Fibroblast of the conjunctiva (primary cell): ENCODE measurements around the gene ADAM20.
A peak's percentile ranks its signal among the peaks of the same experiment; 100 is the strongest.
"Not testable (repeated sequence)": the region's sequence is repeated elsewhere in the genome, so short reads cannot be mapped to it uniquely, and the experiment has no call there.

Source experiments
- DNase-seq: peaks from one replicate; pipeline ENCODE4 v3.0.0-alpha.2; 2010; ENCODE audit warnings: low read depth

Gene ADAM20

GRCh38 chr14:70534904-70535303 is at the start of gene ADAM20:
Gene ADAM20, minus strand, starts transcription at chr14:70535004. Its CDS starts 10,247 bp downstream, at chr14:70524757.
- no peak for DNase-seq

DNA sequence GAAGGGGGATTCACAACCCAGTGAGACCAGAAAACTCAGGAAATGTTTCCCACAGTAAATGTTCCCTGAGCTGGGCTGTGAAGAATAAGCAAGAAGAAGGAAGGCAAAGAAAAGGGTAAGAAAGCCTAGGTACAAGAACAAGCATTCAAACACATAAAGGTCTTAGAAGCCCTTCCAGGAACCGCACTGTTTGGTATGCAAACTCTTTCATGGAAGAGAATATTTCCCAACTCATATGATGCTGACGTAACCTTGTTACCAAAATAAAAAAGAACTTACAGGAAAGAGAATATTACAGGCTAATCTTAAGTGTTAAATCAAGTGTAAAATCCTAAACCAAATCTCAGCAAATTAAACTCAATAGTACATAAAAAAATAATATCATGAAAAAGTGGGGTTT is 42.1 kb upstream of the ADAM20 start:
- DNase-seq = no peak

DNA sequence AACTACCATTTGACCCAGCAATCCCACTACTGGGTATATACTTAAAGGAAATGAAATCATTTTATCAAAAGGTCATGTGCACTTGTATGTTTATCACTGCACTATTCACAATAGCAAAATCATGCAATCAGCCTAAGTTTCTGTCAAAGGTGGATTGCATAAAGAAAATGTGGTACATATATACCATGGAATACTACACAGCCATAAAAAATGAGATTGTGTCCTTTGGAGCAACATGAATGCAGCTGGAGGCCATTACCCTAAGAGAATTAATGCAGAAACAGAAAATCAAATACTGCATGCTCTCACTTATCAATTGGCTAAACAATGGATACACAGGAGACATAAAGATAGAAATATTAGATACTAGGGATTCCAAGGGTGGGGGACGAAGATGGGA is 38.2 kb upstream of the ADAM20 start:
- no peak for DNase-seq

DNA sequence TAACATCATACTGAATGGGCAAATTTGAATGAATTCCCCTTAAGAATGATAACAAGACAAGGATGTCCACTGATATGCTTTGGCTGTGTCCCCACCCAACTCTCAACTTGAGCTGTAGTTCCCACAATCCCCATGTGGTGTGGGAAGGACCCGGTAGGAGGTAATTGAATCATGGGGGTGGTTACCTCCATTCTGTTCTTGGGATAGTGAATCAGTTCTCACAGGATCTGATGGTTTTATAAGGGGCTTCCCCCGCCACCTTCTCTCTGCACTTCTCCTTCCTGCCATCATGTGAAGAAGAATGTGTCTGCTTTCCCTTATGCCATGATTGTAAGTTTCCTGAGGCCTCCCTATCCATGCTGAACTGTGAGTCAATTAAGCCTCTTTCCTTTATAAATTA is 36.3 kb upstream of the ADAM20 start:
- no peak for DNase-seq

GRCh38 chr14:70567791-70568190 is 33.0 kb upstream of the ADAM20 start:
- DNase-seq = peak; percentile 8

DNA sequence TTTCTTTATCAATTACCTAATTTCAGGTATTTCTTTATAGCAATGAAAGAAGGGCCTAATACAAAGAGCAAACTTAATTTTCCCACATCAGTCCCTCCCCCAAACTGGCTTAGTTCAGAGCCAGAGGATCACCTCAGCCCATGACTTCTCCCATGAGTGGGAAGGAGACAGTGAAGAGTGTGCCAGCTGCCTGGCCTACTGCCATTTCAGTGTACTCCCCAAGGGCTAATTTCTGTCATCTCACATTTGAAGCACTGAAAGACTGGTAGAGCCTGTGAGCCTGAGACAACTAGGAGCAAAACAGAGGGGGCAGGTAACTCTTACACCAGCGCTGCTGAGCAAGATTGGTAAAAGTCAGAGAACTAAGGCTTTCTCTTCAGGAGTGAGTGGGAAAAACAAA is 29.1 kb upstream of the ADAM20 start:
- no peak for DNase-seq

- DNase-seq = no peak
These were observed 28.6 kb upstream of the ADAM20 start for GRCh38 chr14:70563417-70563816.

GRCh38 chr14:70558356-70558755 is 23.6 kb upstream of the ADAM20 start:
- DNase-seq = no peak

- no peak for DNase-seq
These were observed 21.1 kb upstream of the ADAM20 start for GRCh38 chr14:70555890-70556289.

GRCh38 chr14:70538087-70538486 is 3.3 kb upstream of the ADAM20 start:
- no peak for DNase-seq

DNA sequence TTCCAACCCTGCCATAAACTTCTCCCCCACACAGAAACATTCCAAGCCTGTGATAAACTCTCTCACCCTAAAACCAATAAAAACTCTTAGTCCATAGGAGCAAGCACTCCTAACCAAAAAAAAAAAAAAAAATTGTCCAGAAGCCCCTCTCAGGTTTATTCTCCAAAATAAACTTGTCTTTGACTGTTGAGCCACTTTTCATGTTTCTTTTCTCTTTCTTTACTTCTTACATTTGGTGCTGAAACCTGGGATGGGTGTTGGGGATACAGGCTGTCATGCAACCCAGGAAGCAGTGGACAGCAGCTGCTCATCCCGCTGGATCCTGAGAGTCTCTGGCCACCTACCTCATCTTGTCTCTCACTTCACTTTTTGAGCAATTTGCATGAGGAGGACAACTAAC is 2.0 kb upstream of the ADAM20 start:
- DNase-seq = no peak

DNA sequence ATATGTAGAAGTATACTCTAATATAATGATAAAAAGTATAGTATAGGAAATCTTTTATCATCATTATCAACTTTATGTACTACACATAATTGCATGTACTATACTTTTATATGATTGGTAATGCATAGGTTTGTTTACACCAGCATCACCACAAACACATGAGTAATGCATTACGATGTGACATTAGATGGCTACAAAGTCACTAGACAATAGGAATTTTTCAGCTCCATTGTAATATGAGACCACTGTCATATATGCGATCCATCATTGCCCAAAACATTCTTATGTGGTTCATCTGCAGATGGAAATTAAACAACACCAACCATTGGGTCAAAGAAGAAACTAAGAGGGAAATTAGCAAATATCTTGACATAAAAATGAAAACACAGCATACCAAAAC is 4.4 kb downstream of the ADAM20 start:
- no peak for DNase-seq

DNA sequence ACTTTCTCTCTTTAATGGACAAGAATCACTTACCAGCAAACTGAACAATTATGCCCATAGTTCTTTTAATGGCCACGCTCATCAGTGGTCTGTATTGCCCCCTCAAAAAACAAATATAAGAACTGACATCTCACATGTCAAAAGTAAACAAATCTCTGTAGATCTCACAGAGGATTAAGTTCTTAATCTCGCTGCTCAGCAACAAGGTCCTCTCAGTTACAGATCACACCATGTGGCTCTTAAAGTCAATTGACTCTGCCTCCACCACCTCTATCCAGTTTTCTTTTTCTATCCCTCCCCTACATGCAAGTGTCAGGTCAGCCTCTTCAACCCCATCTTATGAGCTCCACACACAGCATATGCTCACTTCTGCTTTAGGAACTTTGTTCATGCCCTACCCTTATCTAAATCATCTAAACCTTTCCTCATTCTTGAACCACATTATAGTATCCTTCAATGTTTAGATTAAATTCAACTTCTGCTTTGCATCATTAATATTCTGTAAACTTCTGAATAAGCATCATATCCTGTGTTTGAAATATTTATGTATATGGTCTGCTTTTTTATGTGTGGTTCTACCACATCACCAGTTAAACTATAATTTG is 7.2 kb downstream of the ADAM20 start:
- no peak for DNase-seq

DNA sequence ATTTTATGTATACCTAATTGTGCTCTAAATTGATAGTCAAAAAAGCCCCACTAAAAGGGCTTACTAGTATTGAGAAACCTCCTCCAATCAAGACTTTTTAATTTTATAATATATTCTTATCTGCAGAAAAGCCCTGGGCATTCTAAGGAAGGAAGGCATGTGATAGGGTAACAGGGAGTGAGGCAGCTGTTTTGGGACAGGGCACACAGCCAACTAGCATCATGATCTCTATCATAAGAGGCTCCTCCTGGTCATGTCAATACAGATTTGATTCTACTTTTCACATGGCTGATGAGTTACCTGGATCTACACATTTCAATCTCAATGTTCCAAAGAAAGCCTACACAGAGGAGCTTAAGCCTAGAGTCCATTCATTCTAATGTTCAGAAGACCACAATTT is 9.1 kb downstream of the ADAM20 start:
- DNase-seq = no peak

DNA sequence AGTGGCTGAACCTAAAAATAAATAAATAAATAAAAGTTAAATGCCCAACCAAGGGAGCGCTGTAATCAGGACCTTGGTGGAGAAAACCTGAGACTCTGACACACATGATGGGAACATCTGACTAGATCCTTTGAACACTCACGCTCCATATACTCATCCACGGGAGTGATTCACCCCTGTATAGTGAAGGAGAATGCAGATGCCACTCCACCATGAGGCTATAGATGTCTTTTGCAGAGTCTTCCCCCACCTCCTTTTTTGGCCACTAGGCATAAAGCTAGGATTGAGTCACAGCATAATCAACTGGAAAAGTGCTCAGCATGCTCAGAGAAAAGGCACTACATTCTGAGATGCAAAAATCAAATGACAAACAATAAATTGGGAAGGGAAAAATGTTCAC is 19.0 kb downstream of the ADAM20 start:
- no peak for DNase-seq

DNA sequence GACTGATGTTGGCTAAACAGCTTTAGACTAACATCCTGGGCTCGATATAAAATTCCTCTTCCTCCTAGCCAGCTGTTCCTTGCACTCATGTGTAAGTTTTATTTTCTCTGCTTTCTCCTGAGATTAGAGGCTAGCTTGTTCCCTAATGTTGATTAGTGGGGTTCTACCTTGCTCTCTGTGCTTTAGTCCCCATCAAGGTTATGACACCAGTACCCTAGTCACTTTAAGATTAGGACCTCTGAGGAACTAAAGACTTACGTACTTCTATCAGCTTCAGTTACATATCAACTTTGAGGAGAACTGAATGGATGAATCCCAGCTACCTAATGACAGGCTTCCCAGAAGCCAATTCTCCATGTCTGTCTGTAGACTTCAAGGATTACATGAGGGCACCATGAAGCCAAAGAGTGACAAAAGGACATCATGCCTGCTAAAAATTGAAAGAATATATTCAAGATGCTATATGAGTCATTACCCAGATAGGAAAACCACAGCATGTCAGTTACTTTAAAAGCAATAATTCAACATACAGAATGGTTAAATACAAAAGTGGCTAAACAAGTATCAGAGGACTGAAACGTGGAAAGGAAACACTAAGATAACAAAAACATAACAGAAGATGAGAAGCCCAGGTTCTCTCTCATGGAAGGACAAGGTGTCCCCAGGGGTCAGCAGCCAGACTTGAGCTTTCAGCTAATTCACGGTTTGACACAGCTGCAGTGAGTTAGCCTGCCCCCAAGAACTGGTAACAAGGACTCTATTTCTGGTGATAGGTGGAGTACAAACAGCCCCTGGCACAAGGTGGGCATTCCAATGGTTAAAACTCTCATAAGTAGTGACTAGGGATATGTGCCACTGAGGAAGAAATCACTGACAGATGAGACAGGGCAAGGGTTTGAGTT is 20.4 kb downstream of the ADAM20 start:
- no peak for DNase-seq

GRCh38 chr14:70498191-70498590 is 36.6 kb downstream of the ADAM20 start:
- DNase-seq = no peak

DNA sequence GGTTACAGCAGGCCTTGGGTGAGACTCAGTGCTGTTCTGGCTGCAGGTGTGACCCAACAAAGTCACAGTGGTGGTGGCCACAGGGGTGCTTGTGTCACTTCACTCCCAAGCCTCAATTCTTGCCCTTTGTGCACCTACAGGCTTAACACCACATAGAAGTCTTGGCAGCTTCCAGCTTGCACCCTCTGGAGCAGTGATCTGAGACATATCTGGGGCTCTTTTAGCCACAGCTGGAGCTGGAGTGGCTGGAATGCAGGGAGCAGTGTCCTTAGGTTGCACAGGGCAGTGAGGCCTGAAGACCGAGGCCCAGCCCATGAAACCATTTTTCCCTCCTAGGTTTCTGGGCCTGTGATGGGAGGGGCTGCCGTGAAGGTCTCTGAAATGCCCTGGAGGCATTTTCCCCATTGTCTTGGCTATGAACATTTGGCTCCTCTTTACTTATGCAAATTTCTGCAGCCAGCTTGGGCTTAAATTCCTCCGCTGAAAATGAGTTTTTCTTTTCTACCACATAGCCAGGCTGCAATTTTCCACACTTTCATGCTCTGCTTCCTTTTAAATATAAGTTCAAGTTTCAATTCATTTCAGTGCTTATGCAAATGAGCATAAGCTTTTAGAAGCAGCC is 45.1 kb downstream of the ADAM20 start:
- DNase-seq = no peak

GRCh38 chr14:70477356-70478105 is 57.3 kb downstream of the ADAM20 start:
- DNase-seq = not testable (repeated sequence)

GRCh38 chr14:70475459-70475858 is 59.3 kb downstream of the ADAM20 start:
- DNase-seq = not testable (repeated sequence)

DNA sequence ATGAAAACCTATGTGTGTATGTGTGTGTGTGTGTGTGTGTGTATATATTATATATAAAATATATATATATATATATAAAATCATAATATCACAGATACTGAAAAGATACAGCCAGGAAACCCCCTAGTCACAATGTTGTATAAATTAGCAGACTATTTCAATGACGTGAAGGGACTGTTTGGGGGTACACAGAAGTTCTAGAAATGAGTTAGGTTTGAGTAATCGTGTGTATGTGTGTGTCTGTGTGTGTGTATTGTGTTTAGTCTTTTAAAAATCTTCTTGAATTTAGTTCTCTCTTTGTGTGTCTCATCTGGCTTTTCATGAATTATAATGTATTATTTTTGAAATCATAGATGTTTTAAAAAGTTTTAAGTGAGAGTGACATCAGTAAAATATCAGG is 61.0 kb downstream of the ADAM20 start:
- DNase-seq = no peak
